Mucosa of descending colon (tissue), 3 donors: ENCODE measurements around the gene KAZN. TPM values are rescaled to one million over a fixed set of nuclear protein-coding genes. Genes with fewer than 3 reads are reported as not detected.

ENCODE experiments used
- ATAC-seq: fragments of 200-7000 bp; cut with Tn5 transposase; one replicate; pipeline ENCODE4 v1.9.1; 2020; ENCODE audit warnings: mild to moderate bottlenecking, moderate library complexity
- DNase-seq, 3 donors: peaks; one replicate each; pipeline ENCODE4 v3.0.0-alpha.2; 2020
- H3K36me3 ChIP-seq: fragments of 200-600 bp; one replicate; pipeline ENCODE4 v1.8.0; 2021; ENCODE audit warnings: low read depth, mild to moderate bottlenecking
- H3K4me1 ChIP-seq: fragments of 200-600 bp; one replicate; pipeline ENCODE4 v1.8.0; 2021; ENCODE audit warnings: low read depth, mild to moderate bottlenecking
- H3K4me3 ChIP-seq: fragments of 200-600 bp; one replicate; pipeline ENCODE4 v1.8.0; 2021; ENCODE audit warnings: mild to moderate bottlenecking
- H3K9me3 ChIP-seq: fragments of 200-600 bp; one replicate; pipeline ENCODE4 v1.8.0; 2021; ENCODE audit warnings: mild to moderate bottlenecking
- intact Hi-C, 2 donors: fragments of 100-400 bp; cut with DNase I in 1 of 2; cut with micrococcal nuclease in 1 of 2; formaldehyde crosslinking; loops; one replicate each; pipeline versions ENCODE4 v1.11.0 to v1.11.1; 2022; cut with DNase I, micrococcal nuclease
- total RNA-seq, 3 donors: library from RNA; stranded (reverse); fragmentation: NEBNext Ultra II Directional in 2 of 3; extraction: Animal tissue kit (Norgen Biotek cat#: 25700) in 2 of 3; gene quantifications; one replicate each; pipeline versions ENCODE4 v1.2.1 to v1.2.4, GENCODE V29; 2021 to 2023
- TF ChIP-seq, protein P1 (sequence below): fragments of 200-600 bp; IDR thresholded peaks from one replicate; pipeline ENCODE4 v1.8.0; 2022; ENCODE audit warnings: antibody characterized with exemption, mild to moderate bottlenecking
- donor health status: DM: no; HTN: no; CAD: no; lungs with moderate emphysema.
- donor health status: DM: no; HTN: no; CAD: no.
- donor health status: DM: no; HTN: yes; CAD: no.

KAZN gene
- total RNA-seq, 3 donors from 2014 or later = 9.7 to 21.9 (median 15.8) TPM

DNA sequence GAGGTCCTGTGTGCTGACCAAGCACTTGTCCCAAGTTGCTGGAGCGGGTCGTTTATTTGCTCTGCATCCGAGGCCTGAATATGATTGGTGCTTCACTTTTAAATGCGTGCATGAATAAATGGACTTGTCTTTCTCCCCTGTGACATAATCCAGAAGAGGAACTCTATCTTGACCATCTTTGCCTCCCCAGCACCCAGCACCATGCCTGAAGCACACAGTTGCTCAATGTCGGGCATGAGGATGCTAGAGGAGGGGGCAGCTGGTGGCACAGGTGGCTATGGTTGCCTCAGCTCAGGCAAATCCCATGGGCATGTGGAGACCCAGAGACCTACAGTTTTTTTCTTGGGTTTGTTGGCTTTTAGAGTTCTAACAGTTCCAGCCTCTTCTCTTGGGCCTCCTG, 142.6 kb downstream of the KAZN start:
- TF ChIP-seq, protein P1, sequence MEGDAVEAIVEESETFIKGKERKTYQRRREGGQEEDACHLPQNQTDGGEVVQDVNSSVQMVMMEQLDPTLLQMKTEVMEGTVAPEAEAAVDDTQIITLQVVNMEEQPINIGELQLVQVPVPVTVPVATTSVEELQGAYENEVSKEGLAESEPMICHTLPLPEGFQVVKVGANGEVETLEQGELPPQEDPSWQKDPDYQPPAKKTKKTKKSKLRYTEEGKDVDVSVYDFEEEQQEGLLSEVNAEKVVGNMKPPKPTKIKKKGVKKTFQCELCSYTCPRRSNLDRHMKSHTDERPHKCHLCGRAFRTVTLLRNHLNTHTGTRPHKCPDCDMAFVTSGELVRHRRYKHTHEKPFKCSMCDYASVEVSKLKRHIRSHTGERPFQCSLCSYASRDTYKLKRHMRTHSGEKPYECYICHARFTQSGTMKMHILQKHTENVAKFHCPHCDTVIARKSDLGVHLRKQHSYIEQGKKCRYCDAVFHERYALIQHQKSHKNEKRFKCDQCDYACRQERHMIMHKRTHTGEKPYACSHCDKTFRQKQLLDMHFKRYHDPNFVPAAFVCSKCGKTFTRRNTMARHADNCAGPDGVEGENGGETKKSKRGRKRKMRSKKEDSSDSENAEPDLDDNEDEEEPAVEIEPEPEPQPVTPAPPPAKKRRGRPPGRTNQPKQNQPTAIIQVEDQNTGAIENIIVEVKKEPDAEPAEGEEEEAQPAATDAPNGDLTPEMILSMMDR = no peak
- no peak for ATAC-seq
- H3K9me3 ChIP-seq = no peaks in the 10 kb centered on the region
- H3K36me3 ChIP-seq = no peaks in the 10 kb centered on the region
- intact Hi-C loops = no loop called here
- no peaks in the 10 kb centered on the region for H3K4me1 ChIP-seq
- no peak overlapping the region for H3K4me3 ChIP-seq
- no peak for DNase-seq

DNA sequence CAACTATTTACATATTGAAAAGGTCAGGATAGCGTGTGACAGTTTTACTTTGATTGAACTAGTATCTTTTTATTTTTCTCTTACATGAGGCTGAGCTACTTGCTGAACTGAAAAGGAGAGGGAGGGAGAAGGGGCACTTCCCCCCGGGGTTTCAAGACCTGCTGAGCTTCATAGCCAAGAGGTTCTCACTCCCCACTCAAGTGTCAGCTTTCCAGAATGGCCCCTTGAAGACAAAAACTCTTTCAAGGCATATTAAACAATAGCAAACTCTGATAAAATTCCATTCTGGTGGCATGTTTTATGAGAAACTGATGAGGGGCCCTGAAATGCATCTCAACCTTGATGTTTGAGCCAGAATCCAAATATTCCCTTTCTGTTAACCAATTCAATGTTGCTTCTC, 143.0 kb downstream of the KAZN start:
- ATAC-seq (no peak), DNase-seq (no peak)
- Histone ChIP-seq H3K4me3 (no peak overlapping the region), H3K4me1 (no peaks in the 10 kb centered on the region), H3K36me3 (no peaks in the 10 kb centered on the region), H3K9me3 (no peaks in the 10 kb centered on the region)
- intact Hi-C loops = no loop called here
- TF ChIP-seq, protein P1 = no peak

DNA sequence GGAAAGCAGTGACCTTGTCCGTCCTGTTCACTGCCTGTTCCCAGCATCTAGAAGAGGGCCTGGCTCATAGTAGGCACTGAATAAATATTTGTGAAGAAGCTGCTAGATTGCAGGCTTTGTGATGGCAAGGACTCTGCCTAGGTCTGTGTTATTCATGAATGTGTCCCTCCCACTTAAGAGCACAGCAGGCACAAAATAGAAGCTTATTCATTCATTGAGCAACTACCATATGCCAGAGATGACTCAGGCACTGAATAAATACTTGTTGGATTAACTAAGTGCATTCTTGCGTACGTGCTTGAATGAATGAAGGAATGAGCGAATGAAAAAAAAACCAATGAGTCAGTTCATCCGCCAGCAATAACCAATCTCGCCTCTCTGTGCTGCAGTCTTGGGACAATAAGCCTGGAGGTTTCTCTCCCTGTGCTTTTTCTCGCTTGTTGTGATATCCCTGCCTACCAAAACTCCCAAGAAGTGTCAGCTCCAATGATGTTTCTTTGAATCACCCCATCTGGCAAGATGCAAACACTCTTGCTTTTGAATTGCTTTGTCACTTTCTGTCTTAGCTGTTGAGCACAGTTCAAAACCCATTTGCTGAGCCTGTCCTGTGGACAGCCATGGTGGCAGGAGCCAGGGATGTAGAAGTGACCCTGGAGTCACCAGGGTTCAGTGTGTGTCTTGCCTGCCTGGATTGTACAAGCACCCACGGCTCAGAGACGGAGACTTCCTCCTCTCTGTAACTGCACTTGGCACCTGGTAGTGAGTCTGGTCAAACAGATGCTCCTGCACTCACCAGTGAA, 143.9 kb downstream of the KAZN start:
- no peaks in the 10 kb centered on the region for H3K36me3 ChIP-seq
- H3K4me1 ChIP-seq = no peaks in the 10 kb centered on the region
- ATAC-seq (peak; percentile 52), DNase-seq (no peak)
- no peak overlapping the region for H3K4me3 ChIP-seq
- intact Hi-C loops = no loop called here
- TF ChIP-seq, protein P1 = no peak
- no peaks in the 10 kb centered on the region for H3K9me3 ChIP-seq

DNA sequence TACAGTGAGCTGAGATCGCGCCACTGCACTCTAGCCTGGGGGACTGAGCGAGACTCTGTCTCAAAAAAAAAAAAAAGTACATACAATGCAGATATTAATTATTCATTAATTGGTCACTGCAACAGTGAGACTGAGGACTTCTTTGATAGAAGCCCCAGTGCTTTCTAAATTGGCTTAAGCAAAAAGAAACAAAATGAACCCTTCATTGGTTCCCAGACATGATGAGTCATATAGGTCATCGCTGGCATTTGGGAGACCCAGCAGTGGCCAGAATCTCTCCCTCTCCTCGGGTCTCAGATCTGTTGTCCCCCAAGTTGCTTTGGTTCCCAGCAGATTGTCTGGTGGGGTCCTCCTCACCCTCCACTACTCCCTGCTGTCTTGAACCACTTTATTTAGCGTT, 144.9 kb downstream of the KAZN start:
- no peaks in the 10 kb centered on the region for H3K36me3 ChIP-seq
- H3K4me1 ChIP-seq = no peaks in the 10 kb centered on the region
- H3K9me3 ChIP-seq = no peaks in the 10 kb centered on the region
- no peak overlapping the region for H3K4me3 ChIP-seq
- TF ChIP-seq, protein P1 = no peak
- DNase-seq (no peak), ATAC-seq (no peak)
- intact Hi-C loops = no loop called here

DNA sequence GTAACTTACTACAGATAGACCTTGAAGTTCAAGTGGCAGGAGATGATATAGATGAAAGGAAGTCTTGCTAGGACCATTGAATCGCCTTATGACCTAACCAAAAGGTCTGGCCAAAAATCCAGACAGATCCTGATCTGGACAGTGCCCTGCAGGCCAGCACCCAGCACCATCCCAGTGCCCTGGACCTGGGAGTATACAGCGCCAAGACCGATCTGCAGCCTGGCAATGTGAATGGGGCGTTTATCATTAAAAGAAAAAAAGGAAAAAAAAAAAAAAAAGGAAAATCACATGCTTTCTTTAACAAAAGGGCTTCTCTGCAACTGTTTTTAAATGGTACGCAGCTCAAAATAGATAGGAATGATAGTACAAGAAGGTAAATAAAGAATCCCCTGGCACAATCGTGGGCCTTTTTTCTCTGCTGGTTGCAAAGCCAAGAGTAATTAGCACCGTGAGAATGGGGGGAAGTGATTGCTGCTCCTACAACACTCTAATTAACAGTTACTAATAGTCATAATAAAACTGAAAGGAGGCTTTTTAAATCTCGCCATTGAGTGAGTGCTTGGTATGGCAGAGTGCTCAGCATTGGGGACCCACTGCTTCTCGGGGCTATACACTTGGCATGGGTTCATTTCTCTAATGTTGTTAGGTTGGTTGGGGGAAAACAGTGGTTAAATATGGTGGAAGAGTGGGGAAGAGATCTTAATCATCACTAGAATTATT, 146.7 kb downstream of the KAZN start:
- H3K36me3 ChIP-seq = no peaks in the 10 kb centered on the region
- intact Hi-C loops = no loop called here
- ATAC-seq = no peak

More for the DNA sequence above, 146.7 kb downstream of the KAZN start:
- Histone ChIP-seq H3K4me1 (no peaks in the 10 kb centered on the region), H3K4me3 (no peak overlapping the region), H3K9me3 (no peaks in the 10 kb centered on the region)
- no peak for DNase-seq
- TF ChIP-seq, protein P1 = no peak
